ENCODE results near the gene SYNGR1.

DNA sequence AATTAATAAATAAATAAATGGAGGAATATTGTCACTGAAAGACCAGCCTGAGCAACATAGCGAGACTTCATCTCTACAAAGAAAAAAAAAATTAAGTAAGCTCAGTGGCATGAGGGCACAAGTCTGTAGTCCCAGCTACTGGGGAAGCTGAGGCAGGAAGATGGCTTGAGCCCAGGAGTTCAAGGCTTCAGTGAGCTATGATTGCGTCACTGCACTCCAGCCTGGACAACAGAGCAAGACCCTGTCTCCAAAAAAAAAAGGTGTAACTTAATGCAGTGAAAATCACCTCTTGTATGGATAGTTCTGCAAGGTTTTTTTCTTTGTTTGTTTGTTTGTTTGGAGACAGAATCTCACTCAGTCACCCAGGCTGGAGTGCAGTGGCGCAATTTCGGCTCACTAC, 4.6 kb upstream of the SYNGR1 start:
- no peak for TF ChIP-seq POLR2A (IDR thresholded peaks at IDR 0.05; ENCODE audit: low read length)
- no peak for TF ChIP-seq GATA1 (IDR thresholded peaks at IDR 0.05; ENCODE audit: low read depth, low read length)
